ENCODE measurements around the gene ZFYVE28. TPM values are rescaled to one million over a fixed set of nuclear protein-coding genes. Genes with fewer than 3 reads are reported as not detected.

ZFYVE28 gene
- total RNA-seq, 1 experiment from 2014 or later: 19.2 TPM

DNA sequence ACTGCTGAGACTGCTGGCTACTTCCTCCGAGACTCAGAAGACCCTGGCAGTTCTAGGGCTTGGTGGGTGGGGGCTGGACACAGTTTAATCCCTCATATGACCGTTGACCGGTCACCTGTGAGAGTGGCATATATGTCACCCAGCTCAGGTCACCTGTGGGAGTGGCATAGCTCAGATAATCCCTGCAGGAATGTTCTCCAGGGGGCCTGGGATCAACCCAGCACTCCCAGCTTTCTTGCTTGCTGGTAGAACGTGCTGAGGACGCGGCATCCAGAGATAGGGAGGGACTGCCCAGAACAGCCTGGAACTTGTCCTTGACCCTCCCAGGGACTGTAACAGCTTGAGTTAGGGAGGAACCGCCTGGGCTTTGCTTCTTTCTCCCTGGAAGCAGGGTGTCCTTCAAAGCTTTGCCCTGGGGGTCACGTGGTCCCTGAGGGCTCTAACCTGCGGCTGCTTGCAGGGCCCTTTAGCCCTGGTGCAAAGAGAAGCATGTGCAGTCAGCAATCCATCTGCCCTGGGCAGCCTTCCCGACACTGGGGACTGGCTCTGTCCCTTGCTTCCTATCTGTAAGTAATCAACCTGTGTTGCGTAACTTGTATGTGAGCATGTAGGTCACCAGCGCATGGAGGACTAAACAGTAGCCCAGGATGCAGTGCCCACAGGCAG lies 55.3 kb downstream of the ZFYVE28 start:
- Histone ChIP-seq H3K27ac (ENCODE audit: low read depth, low read length) (no peak overlapping the region), H3K9ac (ENCODE audit: low read length) (no peak overlapping the region), H3K4me3 (replicated peaks in 1 of 2; ENCODE audit: low read depth in 1 of 2, low read length in 2 of 2) (no peak overlapping the region), H3K4me1 (ENCODE audit: control insufficient read depth in 1 of 2, insufficient read depth in 2 of 2, low read length in 2 of 2) (no peaks in the 10 kb centered on the region), H3K9me3 (ENCODE audit: control insufficient read depth in 1 of 2, insufficient read depth in 1 of 2, low read depth in 1 of 2, low read length in 2 of 2) (no peaks in the 10 kb centered on the region), H4K20me1 (ENCODE audit: insufficient read depth) (no peaks in the 10 kb centered on the region), H2AFZ (ENCODE audit: low read depth, low read length, poor library complexity, severe bottlenecking) (no peak overlapping the region), H3K4me2 (ENCODE audit: low read length) (no peak overlapping the region), H3K79me2 (ENCODE audit: insufficient read depth, low read length) (no peaks in the 10 kb centered on the region; the same call in 1 of the 2 replicates), H3K27me3 (ENCODE audit: insufficient read depth, low read length) (no peaks in the 10 kb centered on the region), H3K9me2 (ENCODE audit: insufficient read depth) (no peaks in the 10 kb centered on the region), H3K36me3 (ENCODE audit: control insufficient read depth in 1 of 2, insufficient read depth in 2 of 2, low read length in 2 of 2) (no peaks in the 10 kb centered on the region)
- POLR2A ChIA-PET: no interaction called here
- TF ChIP-seq ZNF274 (IDR thresholded peaks at IDR 0.05; ENCODE audit: low read depth, low read length) (no peak), POLR2AphosphoS5 (IDR thresholded peaks at IDR 0.05; ENCODE audit: low read depth, low read length) (no peak)
- ATAC-seq: no peak
- RAD21 ChIA-PET (ENCODE audit: low non-redundant PET in 1 of 2, low total read pairs in 2 of 2, uncharacterized antibody in 2 of 2, unreplicated experiment in 2 of 2): no interaction called here
- no TSS peak for BruUV-seq (replicated peaks)
- DNase-seq (ENCODE audit: low read depth, low spot score): no peak
- intact Hi-C loops (cut with micrococcal nuclease): no loop called here
- CTCF ChIA-PET: no interaction called here

- no peaks in the 10 kb centered on the region for H3K4me1 ChIP-seq (ENCODE audit: control insufficient read depth in 1 of 2, insufficient read depth in 2 of 2, low read length in 2 of 2)
- H2AFZ ChIP-seq (ENCODE audit: low read depth, low read length, poor library complexity, severe bottlenecking): no peak overlapping the region
- ATAC-seq (no peak), DNase-seq (ENCODE audit: low read depth, low spot score) (no peak)
- H3K9me2 ChIP-seq (ENCODE audit: insufficient read depth): no peaks in the 10 kb centered on the region
- no peak overlapping the region for H3K4me3 ChIP-seq (replicated peaks in 1 of 2; ENCODE audit: low read depth in 1 of 2, low read length in 2 of 2)
- H3K4me2 ChIP-seq (ENCODE audit: low read length): no peak overlapping the region
- no peaks in the 10 kb centered on the region for H3K27me3 ChIP-seq (ENCODE audit: insufficient read depth, low read length)
- POLR2A ChIA-PET: no interaction called here
- BruUV-seq (replicated peaks): no TSS peak
- no peak overlapping the region for H3K27ac ChIP-seq (ENCODE audit: low read depth, low read length)
- RAD21 ChIA-PET (ENCODE audit: low non-redundant PET in 1 of 2, low total read pairs in 2 of 2, uncharacterized antibody in 2 of 2, unreplicated experiment in 2 of 2): no interaction called here
- CTCF ChIA-PET: no interaction called here
- TF ChIP-seq CEBPB (IDR thresholded peaks at IDR 0.05; ENCODE audit: low read depth) (no peak), ELF1 (IDR thresholded peaks at IDR 0.05; ENCODE audit: borderline replicate concordance, low read depth) (no peak), TCF7L2 (IDR thresholded peaks at IDR 0.05; ENCODE audit: borderline replicate concordance, extremely low read depth, insufficient read depth, insufficient read length) (no peak), EZH2 (IDR thresholded peaks at IDR 0.05) (no peak), JUND (IDR thresholded peaks at IDR 0.05) (no peak), CBX3 (IDR thresholded peaks at IDR 0.05; ENCODE audit: low read depth) (no peak)
- TF ChIP-seq, protein P1, sequence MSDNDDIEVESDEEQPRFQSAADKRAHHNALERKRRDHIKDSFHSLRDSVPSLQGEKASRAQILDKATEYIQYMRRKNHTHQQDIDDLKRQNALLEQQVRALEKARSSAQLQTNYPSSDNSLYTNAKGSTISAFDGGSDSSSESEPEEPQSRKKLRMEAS (IDR thresholded peaks at IDR 0.05): no peak
- TF ChIP-seq, protein P2, sequence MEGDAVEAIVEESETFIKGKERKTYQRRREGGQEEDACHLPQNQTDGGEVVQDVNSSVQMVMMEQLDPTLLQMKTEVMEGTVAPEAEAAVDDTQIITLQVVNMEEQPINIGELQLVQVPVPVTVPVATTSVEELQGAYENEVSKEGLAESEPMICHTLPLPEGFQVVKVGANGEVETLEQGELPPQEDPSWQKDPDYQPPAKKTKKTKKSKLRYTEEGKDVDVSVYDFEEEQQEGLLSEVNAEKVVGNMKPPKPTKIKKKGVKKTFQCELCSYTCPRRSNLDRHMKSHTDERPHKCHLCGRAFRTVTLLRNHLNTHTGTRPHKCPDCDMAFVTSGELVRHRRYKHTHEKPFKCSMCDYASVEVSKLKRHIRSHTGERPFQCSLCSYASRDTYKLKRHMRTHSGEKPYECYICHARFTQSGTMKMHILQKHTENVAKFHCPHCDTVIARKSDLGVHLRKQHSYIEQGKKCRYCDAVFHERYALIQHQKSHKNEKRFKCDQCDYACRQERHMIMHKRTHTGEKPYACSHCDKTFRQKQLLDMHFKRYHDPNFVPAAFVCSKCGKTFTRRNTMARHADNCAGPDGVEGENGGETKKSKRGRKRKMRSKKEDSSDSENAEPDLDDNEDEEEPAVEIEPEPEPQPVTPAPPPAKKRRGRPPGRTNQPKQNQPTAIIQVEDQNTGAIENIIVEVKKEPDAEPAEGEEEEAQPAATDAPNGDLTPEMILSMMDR (IDR thresholded peaks at IDR 0.05 in 2 of 3, conservative IDR thresholded peaks at IDR 0.05 in 1 of 3; ENCODE audit: borderline replicate concordance in 1 of 3, insufficient read depth in 1 of 3, low read depth in 2 of 3, low read length in 2 of 3): no peak
- TF ChIP-seq, protein P3, sequence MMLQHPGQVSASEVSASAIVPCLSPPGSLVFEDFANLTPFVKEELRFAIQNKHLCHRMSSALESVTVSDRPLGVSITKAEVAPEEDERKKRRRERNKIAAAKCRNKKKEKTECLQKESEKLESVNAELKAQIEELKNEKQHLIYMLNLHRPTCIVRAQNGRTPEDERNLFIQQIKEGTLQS (IDR thresholded peaks at IDR 0.05): no peak
- intact Hi-C loops (cut with micrococcal nuclease): no loop called here
- no peak overlapping the region for H3K9ac ChIP-seq (ENCODE audit: low read length)
- H4K20me1 ChIP-seq (ENCODE audit: insufficient read depth): no peaks in the 10 kb centered on the region
- no peaks in the 10 kb centered on the region for H3K36me3 ChIP-seq (ENCODE audit: control insufficient read depth in 1 of 2, insufficient read depth in 2 of 2, low read length in 2 of 2)
- H3K9me3 ChIP-seq (ENCODE audit: control insufficient read depth in 1 of 2, insufficient read depth in 1 of 2, low read depth in 1 of 2, low read length in 2 of 2): no peaks in the 10 kb centered on the region
- no peaks in the 10 kb centered on the region; the same call in 1 of the 2 replicates for H3K79me2 ChIP-seq (ENCODE audit: insufficient read depth, low read length)
These were observed 56.0 kb downstream of the ZFYVE28 start for GRCh38 chr4:2362266-2363055.

Measured in HCT116 (cell line).